Astrocyte (in vitro differentiated cells and primary cell): ENCODE data around the gene GUCA1A.

Source experiments
- EZH2 ChIP-seq: IDR thresholded peaks from 2 replicates; pipeline ENCODE4 v1.6.1; 2012; ENCODE audit warnings: mild to moderate bottlenecking, low read length, inconsistent platforms; ENCODE audit not compliant: insufficient read depth
- TF ChIP-seq, protein P1 (sequence below): IDR thresholded peaks from 2 replicates; pipeline ENCODE4 v1.5.1; 2011; ENCODE audit warnings: low read depth, mild to moderate bottlenecking, inconsistent platforms, low read length, moderate library complexity; ENCODE audit not compliant: insufficient read depth

DNA sequence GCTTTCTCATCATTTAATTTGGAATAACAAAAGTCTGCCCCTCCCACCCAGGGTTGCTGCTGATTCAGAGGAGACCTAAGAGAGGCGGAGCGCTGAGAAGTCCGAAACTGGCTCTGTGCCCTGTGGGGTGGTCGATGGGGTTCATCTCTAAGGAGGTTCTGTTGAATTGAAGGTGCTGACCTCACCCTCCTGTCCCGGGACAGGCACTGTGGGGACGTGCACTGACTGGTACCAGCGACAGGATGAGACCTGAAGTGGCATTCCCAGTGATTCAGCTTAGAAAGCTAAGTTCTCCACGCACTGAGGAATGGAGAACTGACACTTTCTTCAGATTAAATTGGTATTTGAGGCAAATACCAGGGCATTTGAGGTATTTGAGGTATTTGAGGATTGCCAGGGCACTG, 20.3 kb downstream of the GUCA1A start:
- no peak for TF ChIP-seq EZH2
- TF ChIP-seq, protein P1, sequence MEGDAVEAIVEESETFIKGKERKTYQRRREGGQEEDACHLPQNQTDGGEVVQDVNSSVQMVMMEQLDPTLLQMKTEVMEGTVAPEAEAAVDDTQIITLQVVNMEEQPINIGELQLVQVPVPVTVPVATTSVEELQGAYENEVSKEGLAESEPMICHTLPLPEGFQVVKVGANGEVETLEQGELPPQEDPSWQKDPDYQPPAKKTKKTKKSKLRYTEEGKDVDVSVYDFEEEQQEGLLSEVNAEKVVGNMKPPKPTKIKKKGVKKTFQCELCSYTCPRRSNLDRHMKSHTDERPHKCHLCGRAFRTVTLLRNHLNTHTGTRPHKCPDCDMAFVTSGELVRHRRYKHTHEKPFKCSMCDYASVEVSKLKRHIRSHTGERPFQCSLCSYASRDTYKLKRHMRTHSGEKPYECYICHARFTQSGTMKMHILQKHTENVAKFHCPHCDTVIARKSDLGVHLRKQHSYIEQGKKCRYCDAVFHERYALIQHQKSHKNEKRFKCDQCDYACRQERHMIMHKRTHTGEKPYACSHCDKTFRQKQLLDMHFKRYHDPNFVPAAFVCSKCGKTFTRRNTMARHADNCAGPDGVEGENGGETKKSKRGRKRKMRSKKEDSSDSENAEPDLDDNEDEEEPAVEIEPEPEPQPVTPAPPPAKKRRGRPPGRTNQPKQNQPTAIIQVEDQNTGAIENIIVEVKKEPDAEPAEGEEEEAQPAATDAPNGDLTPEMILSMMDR = no peak
